GM18907 (cell line): ENCODE data around the gene DEFB108B.
"Not testable (repeated sequence)": the region's sequence is repeated elsewhere in the genome, so short reads cannot be mapped to it uniquely, and the experiment has no call there.

Source experiments
- ATAC-seq: cut with Tn5 transposase; IDR thresholded peaks from one replicate; pipeline ENCODE4 v1.9.1; 2021; ENCODE audit warnings: mild to moderate bottlenecking, moderate library complexity; ENCODE audit not compliant: unreplicated experiment

The DEFB108B gene

GRCh38 chr11:71832811-71833210, at the start of gene DEFB108B:
TSS of gene DEFB108B (plus strand) at chr11:71833200. CDS start at chr11:71833200, 0 bp downstream.
- ATAC-seq: not testable (repeated sequence)

DNA sequence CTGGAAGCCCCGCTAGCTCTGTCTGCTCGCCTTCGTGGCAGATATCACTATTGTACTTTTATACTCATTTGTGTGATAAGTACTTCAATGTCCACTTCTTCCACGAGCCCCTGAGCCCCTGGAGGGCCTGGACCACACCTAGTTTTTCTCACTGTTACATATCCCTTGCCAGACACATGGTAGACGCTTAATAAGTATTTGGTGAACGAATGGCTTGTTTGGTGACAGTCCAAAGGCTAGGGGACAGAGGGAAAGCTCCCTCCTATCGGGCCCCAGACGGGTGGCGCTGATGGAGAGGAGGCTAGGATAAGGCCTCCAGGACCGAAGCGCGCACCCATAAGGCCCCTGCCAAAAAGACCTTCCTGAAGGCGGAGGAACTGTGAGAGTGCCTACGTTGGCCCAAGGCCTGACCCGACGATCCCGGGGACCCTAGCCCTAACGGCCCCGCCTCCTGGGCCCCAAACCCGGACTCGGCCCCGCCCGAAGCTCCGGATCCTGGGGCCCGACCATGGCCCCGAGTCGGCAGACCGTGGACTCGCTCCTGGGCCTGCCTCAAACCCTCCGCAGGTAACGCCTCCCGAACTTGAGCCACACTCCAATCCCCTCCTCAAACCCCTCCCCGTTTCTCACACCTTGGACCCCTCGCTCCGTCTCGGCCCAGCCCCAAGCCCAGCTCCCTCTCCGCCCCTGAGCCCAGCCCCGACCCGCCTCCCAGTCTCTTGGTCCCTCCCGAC, 46.7 kb upstream of the DEFB108B start:
- peak; percentile 37 for ATAC-seq

GRCh38 chr11:71786848-71787097, 46.2 kb upstream of the DEFB108B start:
- peak; percentile 99 for ATAC-seq

DNA sequence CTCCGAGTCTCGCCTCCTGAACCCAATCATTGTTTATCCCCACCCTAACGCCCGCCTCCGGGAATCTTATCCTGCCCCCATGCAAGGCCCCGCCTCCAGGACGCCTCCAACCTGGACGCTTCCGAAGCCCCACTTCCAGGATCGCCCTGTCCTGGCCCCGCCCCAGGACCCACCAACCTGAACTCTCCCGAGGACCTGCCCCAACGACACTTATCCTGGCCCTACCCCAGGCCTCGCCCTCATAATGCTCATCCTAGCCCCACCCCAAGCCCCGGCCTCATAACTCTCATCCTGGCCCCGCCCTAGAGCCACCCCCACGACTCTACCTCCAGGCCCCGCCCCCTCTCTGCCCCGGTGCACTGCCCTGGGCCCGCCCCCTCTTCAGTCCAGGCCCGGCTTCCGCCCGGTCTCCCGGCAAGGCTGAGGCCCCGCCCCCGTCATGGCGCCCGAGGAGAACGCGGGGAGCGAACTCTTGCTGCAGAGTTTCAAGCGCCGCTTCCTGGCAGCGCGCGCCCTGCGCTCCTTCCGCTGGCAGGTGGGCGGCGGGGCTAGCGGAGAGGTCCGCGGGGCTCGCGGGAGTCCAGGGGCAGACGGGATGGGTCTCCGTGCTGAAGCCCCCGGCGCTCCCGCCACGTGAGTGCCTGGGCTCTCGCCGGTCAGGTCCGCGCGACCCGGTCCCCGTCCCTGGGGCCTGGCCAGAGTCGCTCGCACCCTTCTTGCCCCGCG, 45.7 kb upstream of the DEFB108B start:
- peak; percentile 95 for ATAC-seq

- ATAC-seq: not testable (repeated sequence)
These were observed 45.1 kb upstream of the DEFB108B start for GRCh38 chr11:71787824-71788454.

DNA sequence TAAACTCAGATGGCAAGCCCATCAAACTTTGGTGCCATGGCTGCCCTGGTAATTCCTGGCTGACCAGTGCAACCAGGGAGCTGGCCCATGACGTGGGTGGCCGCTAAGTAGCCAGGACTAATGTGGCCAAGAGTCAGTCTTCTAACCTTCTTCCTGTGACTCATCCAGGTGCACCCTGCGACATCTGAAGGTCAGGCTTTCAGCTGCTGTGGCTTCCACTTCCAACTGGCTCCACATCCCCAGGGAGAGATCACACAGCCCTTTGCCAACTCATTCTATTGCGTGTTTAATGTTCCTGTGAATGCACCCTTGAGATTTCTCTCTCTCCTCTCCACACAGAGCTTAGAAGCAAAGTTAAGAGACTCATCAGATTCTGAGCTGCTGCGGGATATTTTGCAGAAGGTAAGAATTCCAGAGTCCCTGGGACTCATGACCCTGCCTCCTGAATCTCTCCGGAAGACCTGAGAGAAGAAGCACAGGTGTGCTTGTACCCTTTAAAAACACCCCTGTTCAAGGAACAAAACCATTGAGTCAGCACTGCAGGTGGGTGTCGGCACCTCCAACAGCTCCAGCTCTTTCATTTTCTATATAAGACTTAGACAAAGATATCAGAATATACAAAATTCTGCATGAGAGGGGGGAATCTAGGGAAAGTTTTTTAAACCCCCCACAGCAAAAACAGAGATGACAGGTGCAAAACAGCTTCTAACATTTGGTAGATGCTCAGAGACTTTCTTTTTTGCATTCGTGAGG, 43.4 kb upstream of the DEFB108B start:
- not testable (repeated sequence) for ATAC-seq

- not testable (repeated sequence) for ATAC-seq
These were observed 41.9 kb upstream of the DEFB108B start for GRCh38 chr11:71791111-71791510.

- not testable (repeated sequence) for ATAC-seq
These were observed 40.3 kb upstream of the DEFB108B start for GRCh38 chr11:71792621-71793235.

DNA sequence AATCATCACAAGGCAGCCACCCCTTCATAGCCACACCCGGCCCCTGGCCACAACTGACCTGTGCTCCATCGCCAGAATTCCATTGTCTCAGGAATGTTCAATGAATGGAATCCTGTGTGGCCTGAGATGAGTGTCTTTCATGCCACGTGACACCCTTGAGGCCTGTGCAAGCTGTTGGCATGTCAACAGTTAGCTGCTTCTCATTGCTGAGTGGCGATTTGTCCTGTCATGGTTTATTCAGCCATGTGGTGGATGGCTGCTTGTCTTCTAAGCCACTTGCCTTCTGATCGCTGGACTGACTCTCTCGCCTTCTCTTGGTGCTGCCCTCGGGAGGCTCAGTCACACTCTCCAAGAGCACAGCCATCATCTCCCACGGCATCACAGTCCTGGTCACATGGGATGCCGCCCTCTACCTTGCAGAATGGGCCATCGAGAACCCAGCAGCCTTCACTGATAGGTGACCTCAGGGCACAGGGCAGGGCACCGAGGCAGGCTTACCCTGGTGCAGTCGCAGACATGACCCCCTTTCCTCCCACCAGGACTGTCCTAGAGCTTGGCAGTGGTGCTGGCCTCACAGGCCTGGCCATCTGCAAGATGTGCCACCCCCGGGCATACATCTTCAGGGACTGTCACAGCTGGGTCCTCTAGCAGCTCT, 38.5 kb upstream of the DEFB108B start:
- ATAC-seq: not testable (repeated sequence)

GRCh38 chr11:71795236-71795635, 37.8 kb upstream of the DEFB108B start:
- not testable (repeated sequence) for ATAC-seq

- not testable (repeated sequence) for ATAC-seq
These were observed 37.0 kb upstream of the DEFB108B start for GRCh38 chr11:71796016-71796415.

- not testable (repeated sequence) for ATAC-seq
These were observed 36.2 kb upstream of the DEFB108B start for GRCh38 chr11:71796781-71797180.

DNA sequence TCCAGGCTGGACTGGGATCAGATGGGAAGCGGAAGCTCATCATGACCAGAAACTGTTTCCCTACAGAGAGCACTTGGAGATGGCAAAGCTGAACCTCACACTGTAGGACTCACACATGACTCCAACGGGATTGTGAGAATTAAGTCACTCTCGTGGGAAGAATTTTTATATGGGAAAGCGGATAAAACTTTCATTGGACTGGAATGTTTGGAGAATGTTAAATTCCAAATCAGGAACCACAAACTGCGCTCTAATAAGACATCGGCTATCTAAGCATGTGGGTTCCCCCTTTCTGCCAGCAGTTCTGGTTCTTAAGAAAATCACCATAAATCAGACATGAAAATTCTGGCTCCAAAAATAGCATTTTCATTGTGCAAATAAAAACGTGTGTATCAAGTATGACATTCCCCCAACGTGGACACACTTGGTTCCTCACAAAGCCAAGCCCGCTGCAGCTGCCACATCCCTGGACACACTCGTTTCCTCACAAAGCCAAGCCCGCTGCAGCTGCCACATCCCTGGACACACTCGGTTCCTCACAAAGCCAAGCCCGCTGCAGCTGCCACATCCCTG, 33.4 kb upstream of the DEFB108B start:
- ATAC-seq: not testable (repeated sequence)

DNA sequence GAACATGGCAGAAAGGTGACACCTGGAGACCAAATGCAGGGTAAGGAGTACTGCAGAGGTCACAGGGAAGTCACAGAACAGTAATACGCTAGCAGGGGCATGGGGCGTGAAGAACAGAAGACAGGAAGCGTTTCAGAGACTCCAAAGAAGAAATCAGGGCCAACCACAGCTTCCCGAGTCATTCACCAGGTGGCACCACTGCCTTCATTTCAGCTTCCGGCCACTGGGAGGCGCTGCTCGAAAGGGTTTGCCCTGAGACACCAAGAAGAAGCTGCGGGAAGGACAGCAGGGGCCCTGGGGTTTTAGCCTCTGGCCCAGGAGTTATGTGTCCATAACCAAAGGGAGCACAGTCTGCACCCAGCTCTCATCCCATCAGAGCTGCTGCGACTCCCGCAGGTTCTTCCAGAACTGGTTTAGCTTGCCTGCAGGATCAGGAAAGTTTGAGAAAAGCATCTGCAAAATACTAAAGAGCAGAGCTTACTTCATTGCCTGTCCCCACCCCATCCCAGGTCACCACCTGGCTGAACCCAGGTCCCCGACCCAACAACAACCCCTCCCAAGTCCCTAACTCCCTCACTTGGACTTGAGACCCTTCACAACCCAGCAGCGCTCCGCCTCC, 32.6 kb upstream of the DEFB108B start:
- ATAC-seq: not testable (repeated sequence)

DNA sequence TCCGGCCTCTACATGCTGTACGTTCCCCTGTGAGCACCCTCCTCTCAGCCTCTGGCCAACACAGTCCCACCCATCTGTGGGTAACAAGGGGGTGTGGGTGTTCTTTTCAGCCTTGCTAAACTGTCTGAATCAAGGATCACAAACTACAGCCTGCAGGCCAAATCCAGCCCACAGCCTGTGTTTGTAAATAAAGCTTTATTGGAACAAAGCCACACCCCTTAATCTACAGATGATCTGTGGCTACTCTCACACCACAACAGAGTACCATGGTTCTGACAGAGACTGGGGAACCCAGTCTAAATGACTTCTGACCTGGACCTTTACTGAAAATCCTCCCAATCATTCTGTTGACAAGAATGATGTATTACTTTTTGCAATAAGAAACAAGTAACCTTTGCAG, 32.0 kb upstream of the DEFB108B start:
- ATAC-seq: not testable (repeated sequence)

DNA sequence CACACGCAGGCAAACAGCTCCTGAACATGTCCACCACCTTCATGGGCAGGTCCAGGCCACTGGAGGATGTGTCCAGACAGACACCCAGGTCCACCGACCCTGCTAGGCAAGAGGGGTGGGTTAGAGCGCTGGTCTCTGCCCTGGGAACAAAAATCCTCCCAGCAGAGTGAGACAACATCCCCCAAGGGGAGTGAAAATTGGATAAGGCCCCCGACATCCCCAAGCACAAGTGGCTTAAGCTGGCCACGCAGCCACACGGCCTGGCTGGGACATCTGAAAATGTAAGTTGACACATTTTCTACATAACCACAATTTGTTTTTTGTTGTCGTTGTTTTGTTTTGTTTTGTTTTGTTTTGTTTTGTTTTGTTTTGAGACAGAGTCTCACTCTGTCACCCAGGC, 30.1 kb upstream of the DEFB108B start:
- not testable (repeated sequence) for ATAC-seq

DNA sequence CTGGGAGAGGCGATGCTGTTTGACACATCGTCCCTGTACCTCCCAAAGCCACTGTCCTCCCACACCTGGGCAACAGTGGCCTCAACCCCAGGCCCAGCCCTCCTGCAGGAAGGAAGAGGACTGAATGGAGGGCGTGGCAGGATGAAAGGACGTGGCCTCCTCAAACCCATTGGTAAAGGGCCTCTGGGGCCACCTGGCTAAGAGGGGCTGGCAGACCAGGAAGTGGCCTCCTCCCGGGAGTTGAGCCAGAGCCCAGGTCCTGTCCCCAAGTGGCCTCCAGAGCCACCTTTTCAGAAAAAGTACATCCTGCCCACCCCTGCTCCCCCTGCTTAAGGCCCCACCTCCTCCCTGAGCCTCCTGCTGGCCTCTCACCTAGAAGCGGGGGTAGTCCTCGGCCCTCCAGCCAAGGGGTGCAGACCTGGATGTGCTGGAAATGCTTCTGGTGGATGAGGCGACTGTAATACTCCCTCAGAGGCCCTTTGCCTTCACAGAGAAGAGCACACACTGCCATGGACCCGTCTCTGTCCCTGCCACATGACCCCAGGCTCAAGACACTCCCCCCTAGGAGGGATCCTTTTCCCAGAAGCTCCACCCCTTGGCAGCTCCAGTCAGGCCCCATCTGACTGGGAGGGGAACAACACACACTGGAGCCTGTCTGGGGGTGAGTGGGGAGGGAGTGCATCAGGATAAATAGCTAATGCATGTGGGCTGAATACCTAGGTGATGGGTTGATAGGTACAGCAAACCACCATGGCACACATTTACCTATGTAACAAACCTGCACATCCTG, 28.6 kb upstream of the DEFB108B start:
- ATAC-seq: not testable (repeated sequence)

GRCh38 chr11:71812529-71812928, 20.5 kb upstream of the DEFB108B start:
- ATAC-seq: not testable (repeated sequence)
